HS-27A (cell line): ENCODE measurements around the gene MACROD2.
"Not testable (repeated sequence)": the region's sequence is repeated elsewhere in the genome, so short reads cannot be mapped to it uniquely, and the experiment has no call there.

ENCODE experiments used
- DNase-seq: peaks from one replicate; pipeline ENCODE4 v3.0.0-alpha.2; 2012; ENCODE audit warnings: low read depth, missing footprints

Gene MACROD2

GRCh38 chr20:15176929-15177328 is 1181.6 kb downstream of the MACROD2 start:
- no peak for DNase-seq

GRCh38 chr20:15178581-15178980 is 1183.3 kb downstream of the MACROD2 start:
- no peak for DNase-seq

- no peak for DNase-seq
These were observed 1184.1 kb downstream of the MACROD2 start for GRCh38 chr20:15179381-15179780.

- DNase-seq, result no peak
These were observed 1184.5 kb downstream of the MACROD2 start for GRCh38 chr20:15179781-15180180.

GRCh38 chr20:15185322-15185721 is 1190.0 kb downstream of the MACROD2 start:
- no peak for DNase-seq

- no peak for DNase-seq
These were observed 1190.6 kb downstream of the MACROD2 start for GRCh38 chr20:15185913-15186312.

- DNase-seq, result no peak
These were observed 1192.3 kb downstream of the MACROD2 start for GRCh38 chr20:15187612-15188011.

GRCh38 chr20:15188415-15188814 is 1193.1 kb downstream of the MACROD2 start:
- no peak for DNase-seq

GRCh38 chr20:15191082-15191723 is 1195.9 kb downstream of the MACROD2 start:
- DNase-seq, result no peak

- peak; percentile 30 for DNase-seq
These were observed 1200.1 kb downstream of the MACROD2 start for GRCh38 chr20:15195378-15195777.

- DNase-seq, result no peak
These were observed 1201.4 kb downstream of the MACROD2 start for GRCh38 chr20:15196547-15197255.

- not testable (repeated sequence) for DNase-seq
These were observed 1202.7 kb downstream of the MACROD2 start for GRCh38 chr20:15198017-15198416.

GRCh38 chr20:15199698-15200097 is 1204.4 kb downstream of the MACROD2 start:
- DNase-seq, result no peak

GRCh38 chr20:15200147-15200565 is 1204.8 kb downstream of the MACROD2 start:
- DNase-seq, result peak; percentile 43

GRCh38 chr20:15201602-15202001 is 1206.3 kb downstream of the MACROD2 start:
- no peak for DNase-seq

GRCh38 chr20:15204234-15204633 is 1208.9 kb downstream of the MACROD2 start:
- no peak for DNase-seq

- DNase-seq, result no peak
These were observed 1209.7 kb downstream of the MACROD2 start for GRCh38 chr20:15205028-15205427.

- no peak for DNase-seq
These were observed 1210.4 kb downstream of the MACROD2 start for GRCh38 chr20:15205719-15206118.

- DNase-seq, result no peak
These were observed 1214.2 kb downstream of the MACROD2 start for GRCh38 chr20:15209537-15209936.

GRCh38 chr20:15214051-15214450 is 1218.7 kb downstream of the MACROD2 start:
- DNase-seq, result no peak

GRCh38 chr20:15220009-15220656 is 1224.8 kb downstream of the MACROD2 start:
- no peak for DNase-seq

- no peak for DNase-seq
These were observed 1225.7 kb downstream of the MACROD2 start for GRCh38 chr20:15220778-15221565.
